K562 (cell line): ENCODE results near the gene NRG3. TPM values are rescaled to one million over a fixed set of nuclear protein-coding genes. Genes with fewer than 3 reads are reported as not detected.

ENCODE experiments used
- ATAC-seq: fragments of 200-7000 bp; cut with Tn5 transposase; 3 replicates; pipeline ENCODE4 v1.9.1; 2020; ENCODE audit warnings: moderate library complexity
- BruUV-seq: library from RNA; stranded (reverse); fragments of 400-500 nt; replicated peaks from 2 replicates; lab custom pipeline; 2021; lab: Mats Ljungman, UMichigan
- CTCF ChIA-PET: fragments of 300-600 bp; formaldehyde crosslinking; extraction: SDS; loops from one replicate; lab custom pipeline; 2021; ENCODE audit warnings: low intra/inter-chr PET ratio; lab: Yijun Ruan, JAX
- POLR2A ChIA-PET: fragments of 300-600, 350-650 bp; sonication (Branson Sonifier 250); formaldehyde crosslinking; extraction: SDS; loops from one replicate; lab custom pipeline; 2021; ENCODE audit warnings: antibody characterized with exemption, inconsistent platforms; lab: Yijun Ruan, JAX
- DNase-seq, 4 experiments: peaks; one replicate each; pipeline versions ENCODE4 v3.0.0 to v3.0.0-alpha.2; 2011 to 2018; ENCODE audit warnings: low spot score in 3 of 4, mixed read lengths in 3 of 4; ENCODE audit errors: extremely low read depth in 1 of 4
- FAIRE-seq: peaks from 2 replicates; lab custom pipeline; 2011; peaks lifted over from hg19 to GRCh38; lab: Jason Lieb, UNC
- H2AFZ ChIP-seq: 2 replicates; pipeline ENCODE4 v1.6.0; 2011; ENCODE audit warnings: low read depth, low read length, control low read depth, inconsistent platforms
- H3K27ac ChIP-seq: fragments of 200-600 bp; 3 replicates; pipeline ENCODE4 v1.8.0; 2011; ENCODE audit warnings: low read depth, mild to moderate bottlenecking, control low read depth, inconsistent platforms, low read length, moderate library complexity, mixed read lengths; ENCODE audit errors: extremely low read depth
- H3K27me3 ChIP-seq, 2 experiments: fragments of 300-600 bp in 1 of 2; 2 replicates in 1 of 2; 3 replicates in 1 of 2; pipeline versions ENCODE4 v1.6.0 to v1.8.0; 2011; ENCODE audit warnings: inconsistent platforms in 2 of 2, low read length in 2 of 2, mild to moderate bottlenecking in 1 of 2, mixed read lengths in 1 of 2, moderate library complexity in 1 of 2; ENCODE audit not compliant: control insufficient read depth in 2 of 2, insufficient read depth in 2 of 2
- H3K36me3 ChIP-seq: fragments of 300-600 bp; 3 replicates; pipeline ENCODE4 v1.8.0; 2011; ENCODE audit warnings: mild to moderate bottlenecking, low read length, inconsistent platforms; ENCODE audit not compliant: control insufficient read depth, insufficient read depth
- H3K4me1 ChIP-seq, 2 experiments: fragments of 200-600 bp in 1 of 2; replicated peaks in 1 of 2; 2 replicates in 1 of 2; 3 replicates in 1 of 2; pipeline versions ENCODE4 v1.5.1 to v1.8.0; 2011; ENCODE audit warnings: inconsistent platforms in 2 of 2, low read length in 2 of 2, mild to moderate bottlenecking in 1 of 2, mixed read lengths in 1 of 2, moderate library complexity in 1 of 2; ENCODE audit not compliant: control insufficient read depth in 2 of 2, insufficient read depth in 2 of 2
- H3K4me2 ChIP-seq: 2 replicates; pipeline ENCODE4 v1.6.1; 2011; ENCODE audit warnings: low read length, control low read depth, inconsistent platforms, mixed read lengths; ENCODE audit not compliant: insufficient read depth
- H3K4me3 ChIP-seq: fragments of 200-600 bp; sonication (generic), shearing (Covaris generic); 2 replicates; pipeline ENCODE4 v1.5.1; 2016; ENCODE audit warnings: control low read depth, inconsistent platforms
- H3K79me2 ChIP-seq: fragments of 200-600 bp; 3 replicates; pipeline ENCODE4 v1.8.0; 2011; ENCODE audit warnings: low read length, inconsistent platforms; ENCODE audit not compliant: control insufficient read depth, insufficient read depth
- H3K9ac ChIP-seq, 2 experiments: 2 replicates each; pipeline versions ENCODE4 v1.6.0 to v1.6.1; 2011; ENCODE audit warnings: low read depth in 2 of 2, low read length in 2 of 2, control low read depth in 1 of 2, inconsistent platforms in 1 of 2, mild to moderate bottlenecking in 1 of 2, mixed read lengths in 1 of 2; ENCODE audit not compliant: insufficient read depth in 1 of 2
- H3K9me1 ChIP-seq: one replicate; pipeline ENCODE4 v1.6.0; 2011; ENCODE audit warnings: inconsistent platforms, mild to moderate bottlenecking, low read length, moderate library complexity; ENCODE audit not compliant: control insufficient read depth, insufficient read depth
- H3K9me3 ChIP-seq: replicated peaks from 2 replicates; pipeline ENCODE4 v1.5.1; 2011; ENCODE audit warnings: low read depth, low read length, inconsistent platforms; ENCODE audit not compliant: control insufficient read depth, insufficient read depth
- H4K20me1 ChIP-seq: replicated peaks from 2 replicates; pipeline ENCODE4 v1.6.1; 2011; ENCODE audit warnings: low read length, inconsistent platforms, mixed read lengths; ENCODE audit not compliant: control insufficient read depth, insufficient read depth
- ATF7 ChIP-seq: fragments of 450-650 bp; IDR thresholded peaks from 2 replicates; pipeline ENCODE4 v1.7.1; 2014; ENCODE audit warnings: mild to moderate bottlenecking, moderate library complexity
- C11orf30 ChIP-seq: fragments of 450-650 bp; IDR thresholded peaks from 2 replicates; pipeline ENCODE4 v1.6.1; 2016; ENCODE audit warnings: low read depth, mild to moderate bottlenecking
- GABPB1 ChIP-seq: sonication (generic); formaldehyde crosslinking; IDR thresholded peaks from 2 replicates; pipeline ENCODE4 v1.8.0; 2022; ENCODE audit warnings: mild to moderate bottlenecking, missing genetic modification reagents
- HNRNPUL1 ChIP-seq: fragments of 200-400 bp; formaldehyde crosslinking; IDR thresholded peaks from 2 replicates; pipeline ENCODE4 v1.6.1; 2017; ENCODE audit warnings: low read length
- JUN ChIP-seq, 2 experiments: sonication (generic) in 1 of 2; formaldehyde crosslinking in 1 of 2; IDR thresholded peaks; 2 replicates each; pipeline versions ENCODE4 v1.6.1 to v1.8.0; 2012 to 2022; ENCODE audit warnings: borderline replicate concordance in 2 of 2, mild to moderate bottlenecking in 2 of 2, improper control_type of control experiment in 1 of 2, low read depth in 1 of 2, low read length in 1 of 2, missing genetic modification reagents in 1 of 2
- NR4A1 ChIP-seq, 2 experiments: fragments of 250-450 bp in 1 of 2; fragments of 450-650 bp in 1 of 2; sonication (Bioruptor Pico) in 1 of 2; IDR thresholded peaks; 2 replicates each; pipeline versions ENCODE4 v1.4.0 to v1.6.1; 2016 to 2020; ENCODE audit warnings: mild to moderate bottlenecking in 2 of 2, missing compliant biosample characterization in 1 of 2, missing genetic modification characterization in 1 of 2, moderate library complexity in 1 of 2
- PHF8 ChIP-seq: fragments of 200-600 bp; sonication (generic); IDR thresholded peaks from 2 replicates; pipeline ENCODE4 v1.6.1; 2012; ENCODE audit warnings: mixed run types, mild to moderate bottlenecking, inconsistent platforms, low read length, moderate library complexity, borderline replicate concordance
- PPARD ChIP-seq: fragments of 250-450 bp; sonication (Bioruptor Pico); IDR thresholded peaks from 2 replicates; pipeline ENCODE4 v1.8.0; 2022; ENCODE audit warnings: inconsistent platforms, mild to moderate bottlenecking, moderate library complexity
- SP2 ChIP-seq: IDR thresholded peaks from 2 replicates; pipeline ENCODE4 v1.6.1; 2011; ENCODE audit warnings: mild to moderate bottlenecking, low read depth, low read length, moderate library complexity; ENCODE audit not compliant: poor library complexity, severe bottlenecking; ENCODE audit errors: extremely low read depth
- ZNF384 ChIP-seq: IDR thresholded peaks from 2 replicates; pipeline ENCODE4 v1.6.1; 2012; ENCODE audit warnings: low read depth, low read length, improper control_type of control experiment
- WGBS: fragments of 100-300 bp; shearing (Covaris generic); methylation state at CpG from one replicate; pipeline ENCODE4 v1.1.6; 2016; ENCODE audit warnings: low coverage, mixed read lengths; ENCODE audit not compliant: insufficient coverage; ENCODE audit errors: missing lambda C conversion rate; 5-methylcytosine and 5-hydroxymethylcytosine counted together
- in situ Hi-C: fragments of 300-500 bp; cut with MboI; formaldehyde crosslinking; loops from 4 replicates; pipeline ENCODE4 v1.15.0; 2018; ENCODE audit warnings: inconsistent platforms, mixed read lengths
- intact Hi-C: fragments of 100-400 bp; cut with micrococcal nuclease; formaldehyde crosslinking; loops from 2 replicates; pipeline ENCODE4 v1.14.2; 2022
- polyA plus RNA-seq, 8 experiments: library from polyadenylated mRNA; depleted of rRNA in 4 of 8; stranded (reverse) in 5 of 8; unstranded in 3 of 8; fragments of >200 nt; fragmentation: Nextera tagmentation in 2 of 8; fragmentation: Illumina TruSeq in 1 of 8; extraction: Ambion mirVana in 2 of 8; extraction: Trizol in 1 of 8; gene quantifications; 2 replicates each; pipeline versions ENCODE4 v1.2.1 to v1.2.3, GENCODE V29; 2011 to 2014; ENCODE audit warnings: inconsistent platforms in 1 of 8, missing spikeins in 1 of 8
- total RNA-seq, 7 experiments: library from RNA; depleted of rRNA in 6 of 7; stranded (reverse); fragments of >200 nt in 6 of 7; fragmentation: Illumina TruSeq in 2 of 7; extraction: Trizol in 2 of 7; gene quantifications; 2 replicates each; pipeline versions ENCODE4 v1.2.1 to v1.2.3, GENCODE V29; 2011 to 2021; ENCODE audit warnings: low replicate concordance in 1 of 7
- TF ChIP-seq, protein P1 (sequence below): fragments of 450-650 bp; IDR thresholded peaks from 2 replicates; pipeline ENCODE4 v1.7.0; 2016; ENCODE audit warnings: borderline replicate concordance
- TF ChIP-seq, protein P2 (sequence below): sonication (generic); IDR thresholded peaks from 2 replicates; pipeline ENCODE4 v1.6.1; 2016

The NRG3 gene
- total and polyA plus RNA-seq, 9 of the 15 experiments (the other 6 are each of a cell fraction or from before 2014, with no cell fraction given): not detected

DNA sequence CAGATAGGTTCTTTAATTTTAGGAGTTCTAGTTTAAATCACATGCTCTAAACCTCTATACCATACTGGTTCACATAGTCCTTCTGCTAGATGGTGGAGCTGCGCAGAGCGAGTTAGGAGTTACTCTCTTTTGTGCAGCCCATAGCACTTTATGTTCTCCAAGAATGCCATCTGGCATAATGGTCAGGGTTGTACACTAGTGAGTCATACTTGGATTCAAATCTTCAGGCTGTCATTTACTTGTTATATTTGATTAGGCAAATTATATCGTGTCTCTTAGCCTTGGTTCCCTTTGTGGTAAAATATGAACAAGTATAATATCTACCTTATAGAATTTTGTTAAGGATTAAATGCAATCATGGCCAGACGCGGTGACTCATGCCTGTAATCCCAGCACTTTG lies 1078.3 kb downstream of the NRG3 start:
- Histone ChIP-seq H3K9ac (no peak overlapping the region), H3K4me2 (no peak overlapping the region), H2AFZ (no peak overlapping the region), H3K4me3 (no peak overlapping the region), H3K36me3 (no peaks in the 10 kb centered on the region), H3K27ac (no peak overlapping the region), H3K9me1 (no peaks in the 10 kb centered on the region), H3K27me3 (no peaks in the 10 kb centered on the region), H3K9me3 (no peaks in the 10 kb centered on the region; the same call in 1 of the 2 replicates), H3K79me2 (no peaks in the 10 kb centered on the region), H4K20me1 (no peaks in the 10 kb centered on the region), H3K4me1 (no peaks in the 10 kb centered on the region)
- CTCF ChIA-PET: no interaction called here
- intact Hi-C loops (no loop called here), in situ Hi-C loops (no loop called here)
- BruUV-seq: no TSS peak
- POLR2A ChIA-PET: no interaction called here
- TF ChIP-seq, protein P1, sequence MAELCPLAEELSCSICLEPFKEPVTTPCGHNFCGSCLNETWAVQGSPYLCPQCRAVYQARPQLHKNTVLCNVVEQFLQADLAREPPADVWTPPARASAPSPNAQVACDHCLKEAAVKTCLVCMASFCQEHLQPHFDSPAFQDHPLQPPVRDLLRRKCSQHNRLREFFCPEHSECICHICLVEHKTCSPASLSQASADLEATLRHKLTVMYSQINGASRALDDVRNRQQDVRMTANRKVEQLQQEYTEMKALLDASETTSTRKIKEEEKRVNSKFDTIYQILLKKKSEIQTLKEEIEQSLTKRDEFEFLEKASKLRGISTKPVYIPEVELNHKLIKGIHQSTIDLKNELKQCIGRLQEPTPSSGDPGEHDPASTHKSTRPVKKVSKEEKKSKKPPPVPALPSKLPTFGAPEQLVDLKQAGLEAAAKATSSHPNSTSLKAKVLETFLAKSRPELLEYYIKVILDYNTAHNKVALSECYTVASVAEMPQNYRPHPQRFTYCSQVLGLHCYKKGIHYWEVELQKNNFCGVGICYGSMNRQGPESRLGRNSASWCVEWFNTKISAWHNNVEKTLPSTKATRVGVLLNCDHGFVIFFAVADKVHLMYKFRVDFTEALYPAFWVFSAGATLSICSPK: no peak
- TF ChIP-seq, protein P2, sequence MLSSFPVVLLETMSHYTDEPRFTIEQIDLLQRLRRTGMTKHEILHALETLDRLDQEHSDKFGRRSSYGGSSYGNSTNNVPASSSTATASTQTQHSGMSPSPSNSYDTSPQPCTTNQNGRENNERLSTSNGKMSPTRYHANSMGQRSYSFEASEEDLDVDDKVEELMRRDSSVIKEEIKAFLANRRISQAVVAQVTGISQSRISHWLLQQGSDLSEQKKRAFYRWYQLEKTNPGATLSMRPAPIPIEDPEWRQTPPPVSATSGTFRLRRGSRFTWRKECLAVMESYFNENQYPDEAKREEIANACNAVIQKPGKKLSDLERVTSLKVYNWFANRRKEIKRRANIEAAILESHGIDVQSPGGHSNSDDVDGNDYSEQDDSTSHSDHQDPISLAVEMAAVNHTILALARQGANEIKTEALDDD: no peak
- TF ChIP-seq GABPB1 (no peak), JUN (IDR thresholded peaks at IDR 0.05; ENCODE audit: borderline replicate concordance, low read depth, low read length) (no peak), JUN (CRISPR knock-in tag; IDR thresholded peaks at IDR 0.05; ENCODE audit: borderline replicate concordance) (no peak), PPARD (CRISPR knock-in tag) (no peak), ATF7 (no peak), PHF8 (no peak), C11orf30 (no peak), HNRNPUL1 (no peak), SP2 (no peak), NR4A1 (CRISPR knock-in tag; IDR thresholded peaks at IDR 0.05) (no peak), NR4A1 (tag; IDR thresholded peaks at IDR 0.05) (no peak), ZNF384 (no peak)
- DNase-seq (no peak), FAIRE-seq (no peak), ATAC-seq (no peak)
- WGBS: 10% methylated on average over 5 of the region's 5 CpGs
